Panc1 (cell line): Measurements from ENCODE around the gene NPPB. TPM values are rescaled to one million over a fixed set of nuclear protein-coding genes. Genes with fewer than 3 reads are reported as not detected.

ENCODE experiments used
- ATAC-seq: fragments of 200-7000 bp; cut with Tn5 transposase; 2 replicates; pipeline ENCODE4 v1.9.1; 2020; ENCODE audit warnings: mild to moderate bottlenecking, moderate library complexity
- BruUV-seq: library from RNA; stranded (reverse); fragments of 400-500 nt; replicated peaks from 2 replicates; lab custom pipeline; 2021; lab: Mats Ljungman, UMichigan
- CTCF ChIA-PET: fragments of 300-600 bp; sonication (Branson Sonifier 250); formaldehyde crosslinking; loops from one replicate; lab custom pipeline; 2022; ENCODE audit warnings: antibody characterized with exemption; lab: Charles Lee
- POLR2A ChIA-PET: fragments of 300-600 bp; sonication (Branson Sonifier 250); formaldehyde crosslinking; loops from one replicate; lab custom pipeline; 2022; ENCODE audit warnings: antibody characterized with exemption; lab: Charles Lee
- DNase-seq: peaks from one replicate; pipeline ENCODE4 v3.0.0-alpha.2; 2010; ENCODE audit warnings: low read depth, low spot score
- H3K27ac ChIP-seq: 2 replicates; pipeline ENCODE4 v1.5.1; 2011; ENCODE audit warnings: mild to moderate bottlenecking, low read length, inconsistent platforms
- H3K27me3 ChIP-seq: fragments of 200-500 bp; sonication (Bioruptor generic); 2 replicates; pipeline ENCODE4 v1.6.0; 2014; ENCODE audit warnings: low read length, inconsistent platforms; ENCODE audit not compliant: control insufficient read depth, insufficient read depth
- H3K36me3 ChIP-seq: fragments of 200-500 bp; sonication (Bioruptor generic); 2 replicates; pipeline ENCODE4 v1.5.1; 2014; ENCODE audit warnings: inconsistent platforms, mild to moderate bottlenecking, low read length, moderate library complexity; ENCODE audit not compliant: control insufficient read depth, insufficient read depth
- H3K4me1 ChIP-seq: 2 replicates; pipeline ENCODE4 v1.5.1; 2011; ENCODE audit warnings: inconsistent platforms, mild to moderate bottlenecking, low read length, moderate library complexity; ENCODE audit not compliant: control insufficient read depth, insufficient read depth
- H3K4me3 ChIP-seq, 2 experiments: 2 replicates each; pipeline ENCODE4 v1.5.1; 2011 to 2012; ENCODE audit warnings: low read depth in 2 of 2, low read length in 2 of 2, mild to moderate bottlenecking in 2 of 2, inconsistent platforms in 1 of 2, moderate library complexity in 1 of 2
- H3K9me3 ChIP-seq: fragments of 200-500 bp; sonication (Bioruptor generic); 2 replicates; pipeline ENCODE4 v1.5.1; 2014; ENCODE audit warnings: low read depth, mild to moderate bottlenecking, inconsistent platforms, low read length, moderate library complexity; ENCODE audit not compliant: control insufficient read depth, insufficient read depth
- CTCF ChIP-seq: fragments of 450-650 bp; IDR thresholded peaks from 2 replicates; pipeline ENCODE4 v1.5.1; 2017; ENCODE audit warnings: mild to moderate bottlenecking
- POLR2AphosphoS5 ChIP-seq: IDR thresholded peaks from 2 replicates; pipeline ENCODE4 v1.6.1; 2012; ENCODE audit warnings: mild to moderate bottlenecking, low read depth, low read length, moderate library complexity
- REST ChIP-seq, 2 experiments: IDR thresholded peaks; 2 replicates each; pipeline ENCODE4 v1.6.1; 2011 to 2012; ENCODE audit warnings: low read depth in 2 of 2, control low read depth in 1 of 2, low read length in 1 of 2, mild to moderate bottlenecking in 1 of 2, moderate library complexity in 1 of 2; ENCODE audit not compliant: insufficient read depth in 1 of 2
- SIN3A ChIP-seq: IDR thresholded peaks from 2 replicates; pipeline ENCODE4 v1.6.1; 2012; ENCODE audit warnings: low read depth, mild to moderate bottlenecking, low read length, moderate library complexity, borderline replicate concordance; ENCODE audit not compliant: insufficient read depth
- TCF7L2 ChIP-seq: IDR thresholded peaks from 2 replicates; pipeline ENCODE4 v1.6.1; 2011; ENCODE audit warnings: mild to moderate bottlenecking, low read depth, low read length, inconsistent platforms
- in situ Hi-C: cut with HindIII; loops from 2 replicates; pipeline ENCODE4 v1.10.0; 2016; ENCODE audit warnings: low sequenced_read_pairs, low pct_unique_long_range_greater_than_20kb
- intact Hi-C: fragments of 100-400 bp; cut with micrococcal nuclease; formaldehyde crosslinking; loops from one replicate; pipeline ENCODE4 v1.10.0; 2022; ENCODE audit not compliant: unreplicated experiment
- total RNA-seq: library from RNA; stranded (reverse); gene quantifications from one replicate; pipeline ENCODE4 v1.2.1, GENCODE V29; 2021; ENCODE audit not compliant: unreplicated experiment

Gene NPPB
- total RNA-seq, 1 experiment from 2014 or later, result not detected

- ChIA-PET CTCF (no interaction called here), POLR2A (no interaction called here)
- BruUV-seq, result no TSS peak
- intact Hi-C loops, result no loop called here
- in situ Hi-C loops, result no loop called here
- Histone ChIP-seq H3K9me3 (no peaks in the 10 kb centered on the region), H3K4me1 (no peaks in the 10 kb centered on the region), H3K27me3 (no peaks in the 10 kb centered on the region), H3K36me3 (peaks cover 5% of the 10 kb centered on the region), H3K4me3 (no peak overlapping the region), H3K27ac (no peak overlapping the region)
- no peak for TF ChIP-seq SIN3A
- TF ChIP-seq POLR2AphosphoS5, result no peak
- TF ChIP-seq REST (IDR thresholded peaks at IDR 0.05; ENCODE audit: insufficient read depth in 1 of 2, low read depth in 2 of 2, low read length in 1 of 2), result no peak
- TF ChIP-seq CTCF, result no peak
- TF ChIP-seq TCF7L2, result no peak
- DNase-seq (no peak), ATAC-seq (no peak)
These were observed 31.8 kb downstream of the NPPB start for GRCh38 chr1:11826946-11827345.

GRCh38 chr1:11825131-11825530 lies 33.6 kb downstream of the NPPB start:
- in situ Hi-C loops, result no loop called here
- no TSS peak for BruUV-seq
- no peak overlapping the region for H3K4me3 ChIP-seq
- DNase-seq (no peak), ATAC-seq (no peak)
- no peak for TF ChIP-seq CTCF
- no peak for TF ChIP-seq TCF7L2
- no peak for TF ChIP-seq SIN3A
- TF ChIP-seq REST (IDR thresholded peaks at IDR 0.05; ENCODE audit: insufficient read depth in 1 of 2, low read depth in 2 of 2, low read length in 1 of 2), result no peak
- no peak for TF ChIP-seq POLR2AphosphoS5
- peaks cover 5% of the 10 kb centered on the region for H3K36me3 ChIP-seq
- no peak overlapping the region for H3K27ac ChIP-seq
- no peaks in the 10 kb centered on the region for H3K27me3 ChIP-seq
- ChIA-PET POLR2A (no interaction called here), CTCF (interaction anchor here (0.6 kb wide), 2 partner anchors 60 to 643 kb away, joined by 3 to 4 read pairs; no protein-coding TSS in a partner anchor)
- no peaks in the 10 kb centered on the region for H3K4me1 ChIP-seq
- intact Hi-C loops, result no loop called here
- no peaks in the 10 kb centered on the region for H3K9me3 ChIP-seq
